Liver (tissue), 9 donors: ENCODE results near the gene SGCB. TPM values are rescaled to one million over a fixed set of nuclear protein-coding genes. Genes with fewer than 3 reads are reported as not detected.

Experiments used
- DNase-seq: peaks from one replicate; pipeline ENCODE4 v3.0.0-alpha.2; 2017; ENCODE audit warnings: low spot score
- H3K27ac ChIP-seq, 2 donors: one replicate each; pipeline ENCODE4 v1.7.0; 2013; ENCODE audit warnings: inconsistent platforms in 2 of 2, low read length in 2 of 2, control low read depth in 1 of 2, low read depth in 1 of 2, mild to moderate bottlenecking in 1 of 2
- H3K27me3 ChIP-seq, 4 donors: one replicate each; pipeline versions ENCODE4 v1.6.1 to v1.7.0; 2013; ENCODE audit warnings: low read length in 3 of 4, inconsistent platforms in 1 of 4, mild to moderate bottlenecking in 1 of 4, moderate library complexity in 1 of 4; ENCODE audit not compliant: control insufficient read depth in 4 of 4, insufficient read depth in 4 of 4
- H3K36me3 ChIP-seq, 4 donors: one replicate each; pipeline versions ENCODE4 v1.6.1 to v1.7.0; 2013; ENCODE audit warnings: low read length in 3 of 4, mild to moderate bottlenecking in 3 of 4, low read depth in 1 of 4, moderate library complexity in 1 of 4; ENCODE audit not compliant: control insufficient read depth in 4 of 4, insufficient read depth in 3 of 4
- H3K4me1 ChIP-seq, 4 donors: one replicate each; pipeline versions ENCODE4 v1.6.1 to v1.7.0; 2013; ENCODE audit warnings: low read length in 3 of 4, mild to moderate bottlenecking in 3 of 4, moderate library complexity in 1 of 4; ENCODE audit not compliant: control insufficient read depth in 4 of 4, insufficient read depth in 4 of 4
- H3K4me3 ChIP-seq, 3 donors: one replicate each; pipeline versions ENCODE4 v1.6.1 to v1.7.0; 2013; ENCODE audit warnings: low read length in 3 of 3, control low read depth in 1 of 3, low read depth in 1 of 3, mild to moderate bottlenecking in 1 of 3
- H3K9ac ChIP-seq, 2 donors: one replicate each; pipeline ENCODE4 v1.7.0; 2013; ENCODE audit warnings: low read length in 2 of 2, mild to moderate bottlenecking in 2 of 2, moderate library complexity in 2 of 2, control low read depth in 1 of 2, low read depth in 1 of 2
- H3K9me3 ChIP-seq, 4 donors: one replicate each; pipeline versions ENCODE4 v1.6.1 to v1.7.0; 2013; ENCODE audit warnings: low read length in 3 of 4; ENCODE audit not compliant: control insufficient read depth in 4 of 4
- CTCF ChIP-seq: fragments of 150-350 bp; IDR thresholded peaks from 2 replicates; pipeline ENCODE4 v1.5.1; 2017; ENCODE audit warnings: improper control_type of control experiment, low read depth, low read length; ENCODE audit not compliant: missing input control
- EGR1 ChIP-seq, 2 donors: IDR thresholded peaks; 2 replicates each; pipeline ENCODE4 v1.6.1; 2016 to 2018; ENCODE audit warnings: antibody characterized with exemption in 2 of 2, low read depth in 2 of 2
- FOXA1 ChIP-seq: IDR thresholded peaks from 2 replicates; pipeline ENCODE4 v1.6.1; 2016; ENCODE audit warnings: antibody characterized with exemption
- FOXA2 ChIP-seq: IDR thresholded peaks from 2 replicates; pipeline ENCODE4 v1.6.1; 2016; ENCODE audit warnings: antibody characterized with exemption
- GABPA ChIP-seq, 2 donors: IDR thresholded peaks in 1 of 2; conservative IDR thresholded peaks in 1 of 2; 2 replicates each; pipeline ENCODE4 v1.6.1; 2016; ENCODE audit warnings: antibody characterized with exemption in 2 of 2, mild to moderate bottlenecking in 1 of 2, moderate library complexity in 1 of 2
- HNF4A ChIP-seq, 2 donors: conservative IDR thresholded peaks; 2 replicates each; pipeline ENCODE4 v1.6.1; 2016; ENCODE audit warnings: antibody characterized with exemption in 2 of 2, mild to moderate bottlenecking in 2 of 2
- HNF4G ChIP-seq: IDR thresholded peaks from 2 replicates; pipeline ENCODE4 v1.6.1; 2016; ENCODE audit warnings: antibody characterized with exemption
- JUND ChIP-seq, 2 donors: IDR thresholded peaks; 2 replicates each; pipeline ENCODE4 v1.6.1; 2016; ENCODE audit warnings: antibody characterized with exemption in 2 of 2
- MAX ChIP-seq: IDR thresholded peaks from 2 replicates; pipeline ENCODE4 v1.6.1; 2016; ENCODE audit warnings: antibody characterized with exemption
- NR2F2 ChIP-seq: IDR thresholded peaks from 2 replicates; pipeline ENCODE4 v1.6.1; 2016; ENCODE audit warnings: antibody characterized with exemption
- RAD21 ChIP-seq, 2 donors: IDR thresholded peaks; 2 replicates each; pipeline ENCODE4 v1.6.1; 2016; ENCODE audit warnings: antibody characterized with exemption in 2 of 2, mild to moderate bottlenecking in 2 of 2
- REST ChIP-seq: IDR thresholded peaks from 2 replicates; pipeline ENCODE4 v1.6.1; 2016; ENCODE audit warnings: antibody characterized with exemption, mild to moderate bottlenecking
- RXRA ChIP-seq, 2 donors: IDR thresholded peaks; 2 replicates each; pipeline ENCODE4 v1.6.1; 2017 to 2018; ENCODE audit warnings: antibody characterized with exemption in 2 of 2, mild to moderate bottlenecking in 1 of 2
- SP1 ChIP-seq: IDR thresholded peaks from 2 replicates; pipeline ENCODE4 v1.6.1; 2018; ENCODE audit warnings: antibody characterized with exemption, mild to moderate bottlenecking
- TAF1 ChIP-seq: conservative IDR thresholded peaks from 2 replicates; pipeline ENCODE4 v1.6.1; 2016; ENCODE audit warnings: antibody characterized with exemption, mild to moderate bottlenecking
- YY1 ChIP-seq: IDR thresholded peaks from 2 replicates; pipeline ENCODE4 v1.6.1; 2016; ENCODE audit warnings: antibody characterized with exemption, mild to moderate bottlenecking
- ZBTB33 ChIP-seq: IDR thresholded peaks from 2 replicates; pipeline ENCODE4 v1.6.1; 2016; ENCODE audit warnings: antibody characterized with exemption
- WGBS: extraction: QIAGEN DNeasy Blood & Tissue Kit; methylation state at CpG from one replicate; pipeline ENCODE4 v1.1.7; 2013; 5-methylcytosine and 5-hydroxymethylcytosine counted together
- polyA plus RNA-seq, 2 donors: library from polyadenylated mRNA; stranded (reverse) in 1 of 2; unstranded in 1 of 2; fragments of 200-250 nt in 1 of 2; fragments of >200 nt in 1 of 2; fragmentation: Nextera tagmentation in 1 of 2; extraction: Ambion mirVana in 1 of 2; gene quantifications; one replicate each; pipeline versions ENCODE4 v1.2.1 to v1.2.3, GENCODE V29; 2013 to 2015
- total RNA-seq, 2 donors: library from RNA; depleted of rRNA; stranded (reverse); fragments of >200 nt; gene quantifications; one replicate each; pipeline ENCODE4 v1.2.3, GENCODE V29; 2014
- TF ChIP-seq, protein P1 (sequence below): IDR thresholded peaks from 2 replicates; pipeline ENCODE4 v1.6.1; 2016; ENCODE audit warnings: antibody characterized with exemption
- donor health status: healthy.
- donor health status: healthy.
- donor health status: healthy.
- donor health status: healthy.
- donor health status: healthy.

Gene SGCB
- total and polyA plus RNA-seq, 4 donors = 2.0 to 5.4 (median 3.3) TPM

DNA sequence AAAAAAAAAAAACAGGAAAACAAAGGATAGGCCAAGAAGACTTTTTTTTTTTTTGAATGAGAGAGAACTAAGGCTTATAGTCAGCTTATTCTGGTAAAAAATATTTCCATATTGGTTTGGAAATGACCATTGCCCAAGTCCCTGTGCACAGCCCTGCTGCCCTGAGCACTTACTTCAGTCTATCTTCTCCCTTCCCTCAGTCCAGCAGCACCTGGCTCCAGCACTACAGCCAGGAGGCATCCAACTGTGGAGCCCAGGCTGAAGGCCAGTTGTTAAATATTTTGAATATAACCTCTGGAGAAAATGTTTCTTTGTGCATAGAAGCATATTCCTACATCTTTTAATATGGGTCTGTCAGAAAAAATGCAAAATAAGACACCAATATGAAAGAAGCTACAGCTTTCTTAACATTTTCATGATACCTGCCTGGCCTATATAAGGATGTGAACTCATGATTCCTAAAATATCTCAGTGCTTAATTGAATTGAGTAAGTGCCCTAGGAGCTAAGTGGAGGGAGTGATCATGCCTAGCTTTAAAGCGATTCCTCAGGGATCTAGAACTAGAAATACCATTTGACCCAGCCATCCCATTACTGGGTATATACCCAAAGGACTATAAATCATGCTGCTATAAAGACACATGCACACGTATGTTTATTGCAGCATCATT lies 32.4 kb downstream of the SGCB start:
- H3K9ac ChIP-seq = no peak overlapping the region
- TF ChIP-seq JUND (IDR thresholded peaks at IDR 0.05) = no peak
- TF ChIP-seq REST = no peak
- no peak for TF ChIP-seq RAD21 (IDR thresholded peaks at IDR 0.05)
- no peak for TF ChIP-seq FOXA1
- no peak for TF ChIP-seq YY1
- TF ChIP-seq EGR1 (IDR thresholded peaks at IDR 0.05; ENCODE audit: low read depth in 2 of 2) = no peak
- TF ChIP-seq CTCF = no peak
- no peak for TF ChIP-seq RXRA (IDR thresholded peaks at IDR 0.05)
- no peak for TF ChIP-seq TAF1
- TF ChIP-seq ZBTB33 = no peak
- no peak for TF ChIP-seq FOXA2
- no peak for TF ChIP-seq HNF4G
- TF ChIP-seq, protein P1, sequence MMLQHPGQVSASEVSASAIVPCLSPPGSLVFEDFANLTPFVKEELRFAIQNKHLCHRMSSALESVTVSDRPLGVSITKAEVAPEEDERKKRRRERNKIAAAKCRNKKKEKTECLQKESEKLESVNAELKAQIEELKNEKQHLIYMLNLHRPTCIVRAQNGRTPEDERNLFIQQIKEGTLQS = no peak
- TF ChIP-seq SP1 = no peak
- TF ChIP-seq HNF4A (conservative IDR thresholded peaks at IDR 0.05) = no peak
- TF ChIP-seq GABPA (IDR thresholded peaks at IDR 0.05 in 1 of 2, conservative IDR thresholded peaks at IDR 0.05 in 1 of 2) = no peak
- no peak for TF ChIP-seq MAX
- no peak for TF ChIP-seq NR2F2
- WGBS = 96% methylated on average over 1 of the region's 2 CpGs
- peaks cover 0 to 1% (median 0%) of the 10 kb centered on the region in 4 donors for H3K36me3 ChIP-seq
- H3K4me1 ChIP-seq = no peaks in the 10 kb centered on the region
- no peaks in the 10 kb centered on the region for H3K27me3 ChIP-seq
- DNase-seq = no peak
- H3K4me3 ChIP-seq = no peak overlapping the region
- no peak overlapping the region for H3K27ac ChIP-seq
- no peaks in the 10 kb centered on the region for H3K9me3 ChIP-seq
